Neural cell (in vitro differentiated cells): ENCODE measurements around the gene GRID1. TPM values are rescaled to one million over a fixed set of nuclear protein-coding genes. Genes with fewer than 3 reads are reported as not detected.

Experiments used
- H2AFZ ChIP-seq: fragments of 200-600, 300-800 bp; sonication (generic), shearing (Covaris generic); 2 replicates; pipeline ENCODE4 v1.6.0; 2014; ENCODE audit warnings: low read depth, mild to moderate bottlenecking, antibody characterized with exemption, low read length, moderate library complexity
- H3F3A ChIP-seq: fragments of 200-600 bp; shearing (Covaris generic); 2 replicates; pipeline ENCODE4 v1.6.1; 2016; ENCODE audit warnings: mild to moderate bottlenecking, moderate library complexity, mixed read lengths, antibody characterized with exemption, low read length; ENCODE audit not compliant: insufficient read depth, poor library complexity, severe bottlenecking
- H3K27ac ChIP-seq: fragments of 200-600, 300-800 bp; sonication (generic), shearing (Covaris generic); 2 replicates; pipeline ENCODE4 v1.5.1; 2014; ENCODE audit warnings: mild to moderate bottlenecking, low read length, moderate library complexity
- H3K27me3 ChIP-seq: fragments of 300-800, 200-600 bp; sonication (generic), shearing (Covaris generic); 2 replicates; pipeline ENCODE4 v1.6.0; 2014; ENCODE audit warnings: mild to moderate bottlenecking, low read depth, low read length, moderate library complexity; ENCODE audit not compliant: insufficient read depth
- H3K36me3 ChIP-seq: fragments of 300-800, 200-600 bp; sonication (generic), shearing (Covaris generic); 2 replicates; pipeline ENCODE4 v1.5.1; 2014; ENCODE audit warnings: mild to moderate bottlenecking, antibody characterized with exemption, low read length, moderate library complexity; ENCODE audit not compliant: insufficient read depth
- H3K4me2 ChIP-seq: fragments of 300-800, 200-600 bp; sonication (generic), shearing (Covaris generic); 2 replicates; pipeline ENCODE4 v1.6.0; 2014; ENCODE audit warnings: mild to moderate bottlenecking, low read length
- H3K4me3 ChIP-seq: fragments of 300-800, 200-600 bp; sonication (generic), shearing (Covaris generic); 2 replicates; pipeline ENCODE4 v1.5.1; 2014; ENCODE audit warnings: mild to moderate bottlenecking, low read length, moderate library complexity
- H3K79me2 ChIP-seq: fragments of 200-600 bp; shearing (Covaris generic); replicated peaks from 2 replicates; pipeline ENCODE4 v1.6.0; 2014; ENCODE audit warnings: mild to moderate bottlenecking, low read length, moderate library complexity; ENCODE audit not compliant: insufficient read depth
- H3K9ac ChIP-seq: fragments of 300-800, 200-600 bp; sonication (generic), shearing (Covaris generic); 2 replicates; pipeline ENCODE4 v1.6.1; 2016; ENCODE audit warnings: mild to moderate bottlenecking, low read length, mixed read lengths
- H3K9me2 ChIP-seq: fragments of 200-600 bp; shearing (Covaris generic); 2 replicates; pipeline ENCODE4 v1.6.1; 2016; ENCODE audit warnings: mild to moderate bottlenecking, low read length, mixed read lengths; ENCODE audit not compliant: insufficient read depth
- H3K9me3 ChIP-seq: fragments of 200-600, 300-800 bp; sonication (generic), shearing (Covaris generic); 2 replicates; pipeline ENCODE4 v1.6.1; 2016; ENCODE audit warnings: mild to moderate bottlenecking, mixed run types, low read length, moderate library complexity, mixed read lengths
- H4K20me1 ChIP-seq: fragments of 200-600 bp; shearing (Covaris generic); 2 replicates; pipeline ENCODE4 v1.6.1; 2016; ENCODE audit warnings: mild to moderate bottlenecking, mixed run types; ENCODE audit not compliant: insufficient read depth
- CTCF ChIP-seq: fragments of 450-650 bp; IDR thresholded peaks from 2 replicates; pipeline ENCODE4 v1.5.1; 2014; ENCODE audit warnings: antibody characterized with exemption, mild to moderate bottlenecking, moderate library complexity; ENCODE audit not compliant: poor library complexity, severe bottlenecking
- EP300 ChIP-seq: fragments of 450-650 bp; conservative IDR thresholded peaks from 2 replicates; pipeline ENCODE4 v1.6.1; 2014; ENCODE audit warnings: antibody characterized with exemption, mild to moderate bottlenecking, moderate library complexity; ENCODE audit not compliant: poor library complexity, severe bottlenecking
- EZH2 ChIP-seq: fragments of 200-600, 300-800 bp; shearing (Covaris generic), sonication (generic); IDR thresholded peaks from 2 replicates; pipeline ENCODE4 v1.6.1; 2014; ENCODE audit warnings: antibody characterized with exemption, low read length, borderline replicate concordance, mild to moderate bottlenecking; ENCODE audit not compliant: insufficient read depth, poor library complexity, severe bottlenecking
- MXI1 ChIP-seq: fragments of 450-650 bp; conservative IDR thresholded peaks from 2 replicates; pipeline ENCODE4 v1.6.1; 2014; ENCODE audit warnings: antibody characterized with exemption, mild to moderate bottlenecking; ENCODE audit not compliant: poor library complexity, severe bottlenecking
- POLR2AphosphoS5 ChIP-seq: IDR thresholded peaks from 2 replicates; pipeline ENCODE4 v1.6.1; 2012
- RAD21 ChIP-seq: fragments of 450-650 bp; conservative IDR thresholded peaks from 2 replicates; pipeline ENCODE4 v1.6.1; 2014; ENCODE audit warnings: antibody characterized with exemption, mild to moderate bottlenecking, moderate library complexity
- REST ChIP-seq: IDR thresholded peaks from 2 replicates; pipeline ENCODE4 v1.6.1; 2012; ENCODE audit warnings: borderline replicate concordance
- SMC3 ChIP-seq: fragments of 450-650 bp; conservative IDR thresholded peaks from 2 replicates; pipeline ENCODE4 v1.6.1; 2014; ENCODE audit warnings: antibody characterized with exemption, mild to moderate bottlenecking, moderate library complexity; ENCODE audit not compliant: poor library complexity
- TAF1 ChIP-seq: IDR thresholded peaks from 2 replicates; pipeline ENCODE4 v1.6.1; 2012; ENCODE audit warnings: low read depth
- polyA plus RNA-seq: library from polyadenylated mRNA; depleted of rRNA; stranded (reverse); fragments of >200 nt; gene quantifications from 2 replicates; pipeline ENCODE4 v1.2.3, GENCODE V29; 2014

The GRID1 gene
- polyA plus RNA-seq, 1 donor from 2014 or later = 7.3 TPM

- Histone ChIP-seq H3K9me3 (no peaks in the 10 kb centered on the region), H3K36me3 (no peaks in the 10 kb centered on the region), H3K27ac (no peak overlapping the region), H2AFZ (no peak overlapping the region), H3K79me2 (no peaks in the 10 kb centered on the region), H4K20me1 (no peaks in the 10 kb centered on the region), H3K9ac (no peak overlapping the region), H3K4me2 (no peak overlapping the region), H3K9me2 (no peaks in the 10 kb centered on the region), H3F3A (no peaks in the 10 kb centered on the region), H3K4me3 (no peak overlapping the region), H3K27me3 (no peaks in the 10 kb centered on the region)
- TF ChIP-seq REST = no peak
- no peak for TF ChIP-seq POLR2AphosphoS5
- TF ChIP-seq RAD21 = no peak
- TF ChIP-seq EP300 = no peak
- TF ChIP-seq MXI1 = no peak
- no peak for TF ChIP-seq TAF1
- TF ChIP-seq EZH2 = no peak
- no peak for TF ChIP-seq SMC3
- TF ChIP-seq CTCF = no peak
Measured at GRCh38 chr10:86121200-86121599, 245.4 kb downstream of the GRID1 start.

GRCh38 chr10:86117051-86117450, 249.5 kb downstream of the GRID1 start:
- no peak overlapping the region for H3K4me2 ChIP-seq
- H2AFZ ChIP-seq = no peak overlapping the region
- no peaks in the 10 kb centered on the region for H3F3A ChIP-seq
- no peaks in the 10 kb centered on the region for H4K20me1 ChIP-seq
- TF ChIP-seq SMC3 (no peak), POLR2AphosphoS5 (no peak), TAF1 (no peak), EP300 (no peak), REST (no peak), EZH2 (no peak), MXI1 (no peak), RAD21 (no peak), CTCF (no peak)
- H3K79me2 ChIP-seq = no peaks in the 10 kb centered on the region
- H3K36me3 ChIP-seq = no peaks in the 10 kb centered on the region
- no peak overlapping the region for H3K9ac ChIP-seq
- H3K4me3 ChIP-seq = no peak overlapping the region
- H3K27me3 ChIP-seq = no peaks in the 10 kb centered on the region
- no peaks in the 10 kb centered on the region for H3K9me3 ChIP-seq
- H3K27ac ChIP-seq = no peak overlapping the region
- H3K9me2 ChIP-seq = no peaks in the 10 kb centered on the region
